Right lobe of liver (tissue), 6 donors: ENCODE results near the gene FEN1. TPM values are rescaled to one million over a fixed set of nuclear protein-coding genes. Genes with fewer than 3 reads are reported as not detected.
A peak's percentile ranks its signal among the peaks of the same experiment; 100 is the strongest.

Source experiments
- ATAC-seq, 4 donors: fragments of 200-7000 bp; cut with Tn5 transposase; one replicate each; pipeline ENCODE4 v1.9.1; 2020; ENCODE audit warnings: mild to moderate bottlenecking in 4 of 4, moderate library complexity in 4 of 4
- DNase-seq, 3 donors: peaks; one replicate each; pipeline ENCODE4 v3.0.0-alpha.2; 2020
- H3K27ac ChIP-seq, 3 donors: fragments of 200-600 bp; one replicate each; pipeline ENCODE4 v1.8.0; 2022
- H3K27me3 ChIP-seq, 2 donors: fragments of 200-600 bp; one replicate each; pipeline ENCODE4 v1.8.0; 2022
- H3K36me3 ChIP-seq, 4 donors: fragments of 200-600 bp; sonication (generic) in 1 of 4; one replicate each; pipeline versions ENCODE4 v1.5.1 to v1.8.0; 2017 to 2022; ENCODE audit warnings: control low read depth in 1 of 4
- H3K4me1 ChIP-seq, 4 donors: fragments of 200-600 bp; sonication (generic) in 1 of 4; one replicate each; pipeline versions ENCODE4 v1.5.1 to v1.8.0; 2017 to 2022; ENCODE audit warnings: control low read depth in 1 of 4
- H3K4me3 ChIP-seq, 3 donors: fragments of 200-600 bp; one replicate each; pipeline ENCODE4 v1.8.0; 2022
- H3K9me3 ChIP-seq, 4 donors: fragments of 200-600 bp; sonication (generic) in 1 of 4; one replicate each; pipeline versions ENCODE4 v1.5.1 to v1.8.0; 2017 to 2022; ENCODE audit warnings: control low read depth in 1 of 4
- CTCF ChIP-seq, 4 donors: fragments of 200-600 bp in 3 of 4; fragments of 450-650 bp in 1 of 4; IDR thresholded peaks; one replicate each; pipeline versions ENCODE4 v1.5.1 to v1.8.0; 2016 to 2022; ENCODE audit warnings: antibody characterized with exemption in 4 of 4, mild to moderate bottlenecking in 2 of 4
- POLR2A ChIP-seq: fragments of 450-650 bp; IDR thresholded peaks from one replicate; pipeline ENCODE4 v1.6.1; 2017; ENCODE audit warnings: antibody characterized with exemption, mild to moderate bottlenecking
- WGBS: methylation state at CpG from one replicate; pipeline ENCODE4 v1.1.6; 2018; ENCODE audit warnings: low coverage, low lambda C conversion rate; ENCODE audit not compliant: insufficient coverage; ENCODE audit errors: missing lambda C conversion rate; 5-methylcytosine and 5-hydroxymethylcytosine counted together
- intact Hi-C, 2 donors: fragments of 100-400 bp; cut with DNase I; formaldehyde crosslinking; loops; one replicate each; pipeline versions ENCODE4 v1.11.2 to v1.14.1; 2022
- total RNA-seq, 6 experiments: library from RNA; depleted of rRNA in 2 of 6; stranded (reverse); fragments of >200 nt in 2 of 6; fragmentation: NEBNext Ultra II Directional in 3 of 6; extraction: Animal tissue kit (Norgen Biotek cat#: 25700) in 3 of 6; gene quantifications; one replicate each; pipeline versions ENCODE4 v1.1.0 to v1.2.4, GENCODE V29; 2016 to 2023
- donor health status: DM: no; HTN: yes; CAD: no.
- donor health status: DM: no; HTN: no; CAD: no.
- donor health status: DM: no; HTN: no; CAD: no.
- donor health status: DM: no; HTN: yes; CAD: no.
- donor health status: DM: no; HTN: yes; CAD: no.

FEN1 gene
- total RNA-seq, 6 experiments from 2014 or later: 4.0 to 13.3 (median 5.4) TPM

DNA sequence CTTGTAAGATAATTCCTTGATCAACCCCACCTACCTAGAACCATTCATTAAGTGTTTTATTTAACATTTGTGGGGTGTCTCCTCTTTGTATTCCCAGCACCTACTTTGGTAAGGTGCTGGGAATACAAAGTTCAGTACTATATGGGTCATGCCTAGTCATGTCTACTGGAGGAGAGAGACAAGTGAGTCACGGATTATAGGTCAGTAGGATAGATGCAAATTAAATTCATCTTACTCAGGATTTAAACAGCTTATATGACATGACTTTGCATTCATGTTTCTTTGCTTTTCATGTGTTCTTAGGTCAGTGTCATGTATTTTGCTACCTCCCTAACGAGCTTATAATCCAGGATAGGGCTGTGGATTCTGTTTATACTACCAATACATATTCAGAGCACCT lies 27.5 kb downstream of the FEN1 start:
- ATAC-seq: peak in 1 of 4 donors; percentile 24
- H3K4me3 ChIP-seq: no peak overlapping the region
- H3K36me3 ChIP-seq: no peaks in the 10 kb centered on the region
- WGBS: 19% methylated on average over 2 of the region's 2 CpGs
- no peaks in the 10 kb centered on the region for H3K27me3 ChIP-seq
- no peak for DNase-seq
- intact Hi-C loops: no loop called here
- H3K27ac ChIP-seq: peak overlapping the region in 1 of 3 donors; percentile 63
- TF ChIP-seq POLR2A (no peak), CTCF (IDR thresholded peaks at IDR 0.05) (no peak)
- H3K4me1 ChIP-seq: peaks cover 0 to 15% (median 4%) of the 10 kb centered on the region in 4 donors
- no peaks in the 10 kb centered on the region for H3K9me3 ChIP-seq

DNA sequence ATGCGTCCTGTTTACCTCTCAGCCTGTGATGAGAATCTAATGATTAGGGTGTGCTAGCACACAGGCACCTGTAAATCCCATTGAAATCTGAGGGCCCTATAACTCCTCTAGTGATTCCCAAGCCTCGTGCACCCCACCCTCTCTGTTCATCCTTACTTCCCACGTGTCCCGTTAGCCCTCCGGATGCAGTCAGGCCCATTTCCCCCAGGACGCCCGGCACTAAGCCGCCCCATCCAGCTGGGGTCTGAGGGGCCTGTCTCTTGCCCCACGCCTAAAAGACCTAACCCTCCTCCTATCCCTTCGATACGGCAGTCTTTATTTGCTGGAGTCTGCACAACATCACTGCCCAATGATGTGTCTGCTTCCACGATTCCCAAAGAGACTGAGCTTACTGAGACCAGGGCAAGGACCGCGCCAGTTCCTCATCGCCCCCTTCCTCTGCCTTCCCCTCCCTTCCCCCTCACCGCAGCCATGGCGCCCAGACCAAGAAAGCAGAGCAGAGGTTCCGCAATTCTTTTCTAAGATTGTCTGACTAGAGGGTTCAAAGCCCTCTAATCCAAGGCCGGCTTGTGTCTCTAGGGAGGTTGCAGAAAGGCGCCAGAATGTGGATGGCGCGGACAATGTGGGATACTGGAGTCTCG lies 34.3 kb downstream of the FEN1 start:
- H3K27me3 ChIP-seq: no peaks in the 10 kb centered on the region
- peak overlapping the region; percentile 56 to 62 (median 57) for H3K4me3 ChIP-seq
- intact Hi-C loops: no loop called here
- peak overlapping the region; percentile 54 to 88 (median 64) for H3K27ac ChIP-seq
- H3K9me3 ChIP-seq: no peaks in the 10 kb centered on the region
- 19% methylated on average over 17 of the region's 23 CpGs for WGBS
- ATAC-seq (no peak), DNase-seq (peak in 1 of 3 donors; percentile 34)
- TF ChIP-seq POLR2A (no peak), CTCF (IDR thresholded peaks at IDR 0.05) (no peak)
- H3K4me1 ChIP-seq: peaks cover 0 to 15% (median 6%) of the 10 kb centered on the region in 4 donors
- H3K36me3 ChIP-seq: no peaks in the 10 kb centered on the region

DNA sequence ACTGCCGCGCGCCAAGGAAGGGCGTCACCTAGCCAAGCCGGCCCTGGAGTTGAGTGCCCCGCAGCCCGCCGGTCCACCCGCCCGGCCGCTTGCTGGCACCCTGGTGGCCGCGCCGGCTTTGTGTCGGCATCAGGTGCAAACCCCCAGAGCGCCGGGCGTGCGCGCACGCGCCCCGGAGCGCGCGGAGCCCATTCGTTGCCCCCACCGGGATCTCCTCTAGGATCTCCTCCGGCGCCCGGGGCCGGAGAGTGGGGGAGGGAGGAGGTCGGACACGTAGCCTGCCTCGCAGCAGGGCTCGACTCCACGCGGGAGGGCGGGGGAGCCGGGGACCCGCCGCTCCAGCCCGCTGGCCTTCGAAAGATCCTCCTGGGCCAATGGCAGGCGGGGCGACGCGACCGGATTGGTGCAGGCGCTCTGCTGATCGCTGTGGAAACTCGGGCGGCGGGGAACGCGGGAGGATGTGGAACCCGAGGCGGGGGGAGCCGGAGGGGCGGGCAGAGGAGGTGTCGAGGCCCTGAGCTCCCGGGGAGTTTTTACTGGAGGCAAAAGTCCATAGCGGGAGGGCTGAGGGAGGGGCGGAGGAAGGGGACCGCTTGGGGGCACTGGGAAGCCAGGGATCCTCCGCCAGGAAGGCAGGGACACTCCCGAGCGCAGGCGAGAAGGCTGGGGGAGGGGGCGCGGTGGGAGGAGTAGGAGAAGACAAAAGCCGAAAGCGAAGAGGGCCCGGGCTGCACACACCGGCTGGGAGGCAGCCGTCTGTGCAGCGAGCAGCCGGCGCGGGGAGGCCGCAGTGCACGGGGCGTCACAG lies 35.1 kb downstream of the FEN1 start, which contains the start of gene FADS2:
Gene FADS2 (plus strand): TSS at position 730 of the 808 bp plus-strand sequence. CDS start 91 bp downstream, outside the sequence.
- intact Hi-C loops: no loop called here
- no peaks in the 10 kb centered on the region for H3K36me3 ChIP-seq
- TF ChIP-seq POLR2A: no peak
- H3K27ac ChIP-seq: peak within 1 kb of the TSS; percentile 55 to 88 (median 64)
- H3K9me3 ChIP-seq: no peaks in the 10 kb centered on the region
- ATAC-seq (peak; percentile 78 to 86 (median 82)), DNase-seq (peak; percentile 86 to 96 (median 91))
- WGBS: under 1% methylated on average over 28 of the region's 83 CpGs
- H3K4me3 ChIP-seq: peak within 1 kb of the TSS; percentile 56 to 62 (median 57)
- H3K27me3 ChIP-seq: no peaks in the 10 kb centered on the region
- peaks cover 0 to 20% (median 9%) of the 10 kb centered on the region in 4 donors for H3K4me1 ChIP-seq

DNA sequence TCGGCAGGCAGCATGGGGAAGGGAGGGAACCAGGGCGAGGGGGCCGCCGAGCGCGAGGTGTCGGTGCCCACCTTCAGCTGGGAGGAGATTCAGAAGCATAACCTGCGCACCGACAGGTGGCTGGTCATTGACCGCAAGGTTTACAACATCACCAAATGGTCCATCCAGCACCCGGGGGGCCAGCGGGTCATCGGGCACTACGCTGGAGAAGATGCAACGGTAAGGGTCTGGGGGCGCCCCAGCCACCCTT lies 35.6 kb downstream of the FEN1 start:
- H3K27me3 ChIP-seq: no peaks in the 10 kb centered on the region
- TF ChIP-seq CTCF (IDR thresholded peaks at IDR 0.05): no peak
- no peak for TF ChIP-seq POLR2A

More for the DNA sequence above, 35.6 kb downstream of the FEN1 start:
- Histone ChIP-seq H3K4me3 (peak overlapping the region; percentile 56 to 62 (median 57)), H3K9me3 (no peaks in the 10 kb centered on the region), H3K36me3 (no peaks in the 10 kb centered on the region), H3K4me1 (peaks cover 0 to 20% (median 9%) of the 10 kb centered on the region in 4 donors), H3K27ac (peak overlapping the region; percentile 55 to 64 (median 64))
- WGBS: 0% methylated on average over 3 of the region's 16 CpGs
- ATAC-seq (no peak), DNase-seq (no peak)
- intact Hi-C loops: no loop called here
